Activated CD4-positive, alpha-beta T cell treated with anti-CD3 and anti-CD28 coated beads, Interleukin-2, amount 50 U/mL, for 48 hours (primary cell): ENCODE measurements around the gene SSNA1.

Experiments used
- DNase-seq, 2 experiments: peaks; one replicate each; pipeline ENCODE4 v3.0.0-alpha.2; 2020

Gene SSNA1

DNA sequence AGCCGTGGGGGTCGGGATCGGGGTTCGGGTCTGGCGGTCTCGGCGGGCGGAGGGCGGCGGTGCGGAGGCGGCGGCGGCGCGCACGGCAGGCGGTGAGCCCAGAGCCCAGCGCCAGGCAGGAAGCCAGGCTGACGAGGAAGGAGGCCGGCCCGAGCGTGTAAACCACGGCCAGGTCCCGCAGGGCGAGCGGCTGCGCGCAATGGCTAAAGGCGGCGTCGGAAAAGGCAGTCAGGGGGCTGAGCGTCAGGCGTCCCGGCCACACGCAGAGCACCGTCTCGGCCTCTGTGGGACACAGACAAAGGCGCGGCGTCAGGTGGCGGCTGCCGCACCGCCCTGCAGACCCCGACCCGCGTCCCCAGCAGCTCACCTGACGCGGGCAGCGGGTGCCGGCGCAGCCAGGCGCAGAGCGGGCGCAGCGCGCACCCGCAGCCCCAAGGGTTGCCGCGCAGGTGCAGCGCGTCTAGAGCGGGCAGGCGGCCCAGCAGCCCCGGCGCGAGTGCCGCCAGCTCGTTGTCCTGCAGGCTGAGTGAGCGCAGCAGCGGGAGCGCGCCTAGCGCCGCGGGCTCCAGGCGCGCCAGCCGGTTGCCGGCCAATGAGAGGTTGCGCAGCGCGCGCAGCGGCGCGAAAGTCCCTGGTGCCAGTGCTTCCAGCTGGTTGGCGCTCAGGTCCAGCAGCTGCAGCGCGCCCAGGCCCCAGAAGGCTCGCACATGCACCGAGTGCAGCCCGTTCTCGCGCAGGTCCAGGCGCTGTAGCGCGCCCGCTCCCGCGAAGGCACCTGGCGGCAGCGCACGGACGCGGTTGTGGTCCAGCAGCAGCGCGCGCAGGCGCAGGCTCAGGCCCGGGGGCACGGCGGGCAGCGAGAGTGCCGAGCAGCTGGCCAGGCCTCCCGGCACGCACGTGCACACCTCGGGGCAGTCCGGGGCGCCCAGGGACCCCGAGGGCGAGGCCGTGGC is 19.3 kb upstream of the SSNA1 start:
- DNase-seq: peak in 1 of 2 experiments; percentile 39

- no peak for DNase-seq
These were observed 18.5 kb upstream of the SSNA1 start, which contains the start of gene LRRC26 for GRCh38 chr9:137169896-137170358. Gene LRRC26, minus strand, starts transcription at chr9:137170051. Its CDS starts 108 bp downstream, at chr9:137169943.

DNA sequence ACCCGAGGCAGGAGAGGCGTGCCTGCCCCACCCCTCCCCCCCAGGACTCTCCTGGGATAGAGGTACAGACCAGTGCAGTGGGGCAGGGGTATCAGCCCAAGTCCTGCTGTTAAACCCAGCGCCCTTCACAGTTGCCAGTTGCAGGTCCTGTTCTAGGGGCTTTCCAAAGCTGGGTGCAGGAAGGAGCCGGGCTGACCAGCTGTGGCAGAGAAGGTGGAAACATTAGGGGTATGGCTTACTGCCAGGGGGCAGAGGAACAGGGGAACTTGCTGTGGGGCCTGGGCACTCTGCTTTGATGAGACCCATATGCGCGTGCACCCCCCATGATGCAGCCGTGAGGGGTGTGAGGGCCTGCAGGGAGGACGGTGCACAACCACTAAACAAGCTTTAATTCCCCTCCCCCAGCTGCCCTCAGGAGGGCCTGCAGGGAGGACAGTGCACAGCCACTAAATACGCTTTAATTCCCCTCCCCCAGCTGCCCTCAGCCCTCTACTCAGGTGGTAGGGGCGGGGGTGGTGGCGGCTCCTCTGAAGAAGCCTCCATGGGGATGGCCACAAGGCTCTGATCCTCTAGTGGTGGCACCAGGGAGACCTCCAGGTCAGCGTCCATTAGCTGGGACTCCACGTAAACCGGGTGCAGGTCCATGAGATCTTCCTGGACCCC is 17.9 kb upstream of the SSNA1 start:
- no peak for DNase-seq

DNA sequence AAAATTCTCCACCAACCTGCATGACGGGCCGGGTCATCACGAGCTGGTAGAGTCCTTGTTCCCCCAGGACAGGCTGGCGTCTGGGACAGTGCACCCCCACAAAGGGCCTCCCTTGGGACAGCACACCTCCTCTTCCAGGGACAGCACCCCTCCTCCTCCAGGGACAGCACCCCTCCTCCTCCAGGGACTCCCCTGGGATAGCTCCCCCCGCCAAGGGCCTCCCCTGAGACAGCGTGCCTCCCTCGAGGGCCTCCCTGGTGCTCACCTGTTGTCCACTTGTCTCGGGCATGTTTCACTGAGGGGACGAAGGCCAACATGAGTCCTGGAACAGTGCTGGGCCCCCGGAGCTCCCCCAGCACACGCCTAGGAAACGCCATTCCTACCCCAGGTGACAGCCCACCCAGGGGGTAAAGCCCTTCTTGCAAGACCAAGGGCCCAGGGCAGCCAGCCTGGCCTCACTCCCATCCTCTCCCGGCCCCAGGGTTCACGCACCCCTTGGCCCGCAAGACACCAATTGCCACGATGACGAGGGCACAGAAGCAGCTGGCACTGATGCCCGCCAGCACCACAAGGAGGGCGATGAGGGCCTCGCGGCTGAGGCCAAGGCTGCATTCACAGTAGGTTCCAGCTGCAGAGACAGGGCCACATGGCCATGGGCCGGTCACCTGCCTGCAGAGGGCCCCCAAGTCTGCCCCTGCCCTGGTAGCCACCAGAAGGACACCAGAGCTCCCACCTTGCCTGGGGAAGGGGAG is 17.2 kb upstream of the SSNA1 start:
- no peak for DNase-seq

- DNase-seq: no peak
These were observed 15.3 kb upstream of the SSNA1 start for GRCh38 chr9:137172901-137173795.

- DNase-seq: no peak
These were observed 14.4 kb upstream of the SSNA1 start for GRCh38 chr9:137173796-137174664.

DNA sequence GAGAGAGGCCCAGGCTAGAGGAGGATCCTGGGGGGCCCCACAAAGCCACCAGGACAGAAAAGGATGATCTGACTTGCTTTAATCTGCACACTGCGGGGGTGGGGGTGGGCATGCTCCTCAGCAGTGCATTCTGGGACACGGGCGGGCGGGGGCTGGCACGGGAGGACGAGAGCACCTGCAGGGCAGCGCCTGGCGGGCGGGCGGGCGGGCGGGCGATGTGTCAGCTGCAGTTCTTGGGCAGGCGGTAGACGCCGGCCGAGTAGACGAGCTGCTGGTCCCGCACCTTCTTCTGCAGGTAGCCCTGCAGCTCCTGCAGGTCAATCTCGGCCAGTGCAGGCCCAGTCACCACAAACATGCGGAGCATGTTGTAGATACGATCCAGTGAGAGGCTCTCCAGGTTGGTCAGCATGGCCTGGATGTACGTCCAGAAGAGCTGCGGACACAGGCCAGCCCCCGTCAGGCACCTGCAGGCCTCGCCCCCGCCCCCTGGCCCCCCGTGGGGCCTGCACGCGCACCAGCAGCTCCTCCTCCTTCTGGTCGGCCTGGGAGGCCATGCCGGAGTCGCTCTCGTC is 13.7 kb upstream of the SSNA1 start:
- DNase-seq: no peak

DNA sequence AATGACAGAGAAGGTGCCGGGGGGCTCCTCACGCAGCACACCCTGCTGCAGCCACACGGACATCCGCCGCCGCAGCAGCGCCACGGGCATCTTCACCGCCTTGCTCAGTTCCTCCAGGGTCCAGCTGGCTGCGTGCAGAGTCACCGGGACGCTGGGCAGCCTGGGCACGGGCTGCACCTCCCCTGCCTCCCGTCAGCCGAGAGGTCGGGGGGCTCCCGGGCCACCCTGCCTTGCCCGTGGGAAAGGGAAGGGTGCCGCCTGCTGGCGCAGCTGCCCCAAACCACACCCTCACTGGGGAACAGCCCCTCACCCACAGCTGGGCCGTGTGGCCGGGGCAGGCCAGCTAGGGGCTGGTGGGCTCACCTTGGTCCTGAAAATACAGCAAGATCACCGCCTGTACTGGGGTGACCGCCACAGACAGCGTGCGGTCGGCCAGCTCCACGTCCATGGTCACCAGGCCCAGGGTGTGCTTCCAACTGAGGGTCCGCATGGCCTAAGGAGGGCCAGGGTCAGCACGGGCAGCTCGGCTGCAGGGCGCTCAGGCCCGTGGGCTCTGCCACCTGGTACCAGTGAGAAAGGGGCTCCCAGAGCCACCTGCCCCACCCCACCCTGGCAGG is 13.0 kb upstream of the SSNA1 start:
- no peak for DNase-seq

- DNase-seq: peak in 1 of 2 experiments; percentile 34
These were observed 11.9 kb upstream of the SSNA1 start for GRCh38 chr9:137176302-137177182.

GRCh38 chr9:137178201-137178938 is 10.1 kb upstream of the SSNA1 start:
- no peak for DNase-seq

DNA sequence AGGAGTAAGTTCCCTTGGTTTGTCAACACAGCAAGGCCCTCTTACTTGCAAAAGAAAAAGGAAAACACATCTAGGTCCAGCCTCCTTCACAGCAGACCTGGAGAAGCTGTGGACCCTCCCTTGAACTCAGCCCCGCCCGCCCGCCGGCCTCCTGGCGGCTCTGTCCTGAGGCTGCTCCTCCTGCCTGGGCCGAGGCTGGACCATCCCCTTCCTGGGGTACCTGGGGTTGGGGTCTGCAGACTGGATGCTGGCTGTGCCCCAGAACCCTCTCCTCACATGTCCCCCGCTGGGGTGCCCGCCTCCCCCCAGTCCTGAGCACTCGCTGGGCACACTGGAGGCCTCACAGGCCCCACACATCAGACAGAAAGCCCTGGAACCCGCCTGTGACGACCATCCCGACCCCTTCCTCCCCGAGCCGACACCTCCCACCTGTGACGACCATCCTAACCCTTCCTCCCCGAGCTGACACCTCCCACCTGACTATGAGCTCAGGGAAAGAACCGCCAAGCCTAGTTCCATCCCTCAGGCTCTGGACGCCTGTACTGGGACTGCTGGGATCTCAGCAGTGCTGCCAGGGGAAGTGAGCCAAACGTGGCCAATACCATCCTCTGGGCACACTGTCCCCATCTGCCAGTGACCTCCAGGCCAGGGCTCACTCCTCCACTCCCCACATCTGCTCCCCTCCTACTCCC is 9.4 kb upstream of the SSNA1 start:
- DNase-seq: no peak

- DNase-seq: no peak
These were observed 8.7 kb upstream of the SSNA1 start for GRCh38 chr9:137179761-137180160.

- DNase-seq: no peak
These were observed 8.0 kb upstream of the SSNA1 start for GRCh38 chr9:137180491-137180890.

GRCh38 chr9:137181680-137182079 is 6.8 kb upstream of the SSNA1 start:
- DNase-seq: no peak

- no peak for DNase-seq
These were observed 5.6 kb upstream of the SSNA1 start for GRCh38 chr9:137182836-137183235.

GRCh38 chr9:137183980-137184595 is 4.4 kb upstream of the SSNA1 start:
- DNase-seq: no peak
